NCI-H187 treated with DMSO at 0.1 percent for 48 hours (cell line): Measurements from ENCODE around the gene ADCY7.

Experiments used
- DNase-seq: peaks from one replicate; lab custom pipeline; 2025; lab: John Stamatoyannopoulos, UW

ADCY7 gene

GRCh38 chr16:50298591-50299507, 32.5 kb downstream of the ADCY7 start:
- no peak for DNase-seq

- DNase-seq = no peak
These were observed 33.3 kb downstream of the ADCY7 start for GRCh38 chr16:50299508-50300105.

GRCh38 chr16:50300942-50301625, 34.7 kb downstream of the ADCY7 start:
- DNase-seq = no peak

- DNase-seq = no peak
These were observed 35.5 kb downstream of the ADCY7 start for GRCh38 chr16:50301626-50302471.

- DNase-seq = no peak
These were observed 36.2 kb downstream of the ADCY7 start for GRCh38 chr16:50302472-50303005.

- DNase-seq = no peak
These were observed 36.8 kb downstream of the ADCY7 start for GRCh38 chr16:50303041-50303604.

GRCh38 chr16:50303605-50304466, 37.5 kb downstream of the ADCY7 start:
- no peak for DNase-seq

- DNase-seq = no peak
These were observed 38.4 kb downstream of the ADCY7 start for GRCh38 chr16:50304467-50305440.

- DNase-seq = no peak
These were observed 39.2 kb downstream of the ADCY7 start for GRCh38 chr16:50305441-50306061.

GRCh38 chr16:50306287-50306686, 39.9 kb downstream of the ADCY7 start:
- no peak for DNase-seq

GRCh38 chr16:50308237-50308965, 42.0 kb downstream of the ADCY7 start:
- no peak for DNase-seq

GRCh38 chr16:50309156-50309526, 42.8 kb downstream of the ADCY7 start:
- no peak for DNase-seq

- no peak for DNase-seq
These were observed 43.4 kb downstream of the ADCY7 start for GRCh38 chr16:50309527-50310307.

GRCh38 chr16:50310308-50311133, 44.2 kb downstream of the ADCY7 start:
- DNase-seq = no peak

- DNase-seq = no peak
These were observed 44.8 kb downstream of the ADCY7 start for GRCh38 chr16:50311134-50311528.

GRCh38 chr16:50311891-50312501, 45.6 kb downstream of the ADCY7 start:
- no peak for DNase-seq
